ENCODE results near the gene LDLRAD4. TPM values are rescaled to one million over a fixed set of nuclear protein-coding genes. Genes with fewer than 3 reads are reported as not detected.

LDLRAD4 gene
- total and polyA plus RNA-seq, 9 of the 15 experiments (the other 6 are each of a cell fraction or from before 2014, with no cell fraction given), result 0.01 TPM; not detected in 8

DNA sequence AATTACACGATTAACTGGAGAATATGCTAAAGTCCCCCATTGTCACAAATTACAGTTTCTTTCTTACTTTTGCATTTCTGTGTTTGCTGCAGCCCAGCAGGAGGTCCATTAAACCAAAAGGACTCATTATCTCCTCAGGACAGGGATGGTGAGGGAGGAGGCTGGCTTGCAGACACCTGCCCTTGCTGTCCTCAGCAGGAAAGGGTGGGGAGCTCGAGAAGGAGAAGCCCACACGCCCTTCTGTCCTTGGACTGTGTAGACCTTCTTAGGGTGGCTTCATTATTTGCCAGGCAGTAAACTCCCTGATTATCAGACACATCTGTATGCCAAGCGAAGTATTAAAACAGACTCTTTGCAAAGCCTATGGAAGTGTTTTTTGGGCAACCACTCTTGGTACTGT lies 196.0 kb downstream of the LDLRAD4 start:
- Histone ChIP-seq H3K27ac (ENCODE audit: extremely low read depth, low read depth, low read length) (no peak overlapping the region), H3K9me3 (replicated peaks; ENCODE audit: control insufficient read depth, insufficient read depth, low read depth, low read length) (no peaks in the 10 kb centered on the region), H3K9ac (ENCODE audit: insufficient read depth in 1 of 2, low read depth in 2 of 2, low read length in 2 of 2) (no peak overlapping the region), H3K79me2 (ENCODE audit: control insufficient read depth, insufficient read depth, low read length) (no peaks in the 10 kb centered on the region), H3K36me3 (ENCODE audit: control insufficient read depth, insufficient read depth, low read length) (no peaks in the 10 kb centered on the region), H2AFZ (ENCODE audit: low read depth, low read length) (no peak overlapping the region), H3K9me1 (ENCODE audit: control insufficient read depth, insufficient read depth, low read length) (no peaks in the 10 kb centered on the region), H3K4me3 (no peak overlapping the region), H3K27me3 (ENCODE audit: control insufficient read depth in 2 of 2, insufficient read depth in 2 of 2, low read length in 2 of 2) (peaks cover 0 to under 1% of the 10 kb centered on the region in 2 experiments; a peak in 3 of 5 replicates), H3K4me1 (replicated peaks in 1 of 2; ENCODE audit: control insufficient read depth in 2 of 2, insufficient read depth in 2 of 2, low read length in 2 of 2) (no peaks in the 10 kb centered on the region; a peak in 1 of 5 replicates), H3K4me2 (ENCODE audit: insufficient read depth, low read length) (no peak overlapping the region), H4K20me1 (replicated peaks; ENCODE audit: control insufficient read depth, insufficient read depth, low read length) (no peaks in the 10 kb centered on the region)
- in situ Hi-C loops (cut with MboI) (no loop called here), intact Hi-C loops (cut with micrococcal nuclease) (no loop called here)
- FAIRE-seq (no peak), DNase-seq (ENCODE audit: extremely low read depth in 1 of 4, low spot score in 3 of 4) (no peak), ATAC-seq (no peak)
- 2% methylated on average over 4 of the region's 4 CpGs for WGBS (ENCODE audit: insufficient coverage, low coverage, missing lambda C conversion rate)
- ChIA-PET CTCF (ENCODE audit: low intra/inter-chr PET ratio) (no interaction called here), POLR2A (no interaction called here)
- BruUV-seq (replicated peaks), result no TSS peak
- TF ChIP-seq GATAD2B (IDR thresholded peaks at IDR 0.05; ENCODE audit: borderline replicate concordance), result no peak
- no peak for TF ChIP-seq GABPB2 (CRISPR knock-in tag; conservative IDR thresholded peaks at IDR 0.05)
- TF ChIP-seq TAF9B (IDR thresholded peaks at IDR 0.05; ENCODE audit: partially characterized antibody), result no peak
- no peak for TF ChIP-seq MAFK (IDR thresholded peaks at IDR 0.05; ENCODE audit: low read length)
- TF ChIP-seq HMGN3 (IDR thresholded peaks at IDR 0.05; ENCODE audit: borderline replicate concordance, extremely low read depth, insufficient read length, low read depth, low read length), result no peak
- TF ChIP-seq IFI16 (CRISPR knock-in tag; IDR thresholded peaks at IDR 0.05), result no peak
- TF ChIP-seq MTA3 (IDR thresholded peaks at IDR 0.05; ENCODE audit: borderline replicate concordance), result no peak
- TF ChIP-seq, protein P1, sequence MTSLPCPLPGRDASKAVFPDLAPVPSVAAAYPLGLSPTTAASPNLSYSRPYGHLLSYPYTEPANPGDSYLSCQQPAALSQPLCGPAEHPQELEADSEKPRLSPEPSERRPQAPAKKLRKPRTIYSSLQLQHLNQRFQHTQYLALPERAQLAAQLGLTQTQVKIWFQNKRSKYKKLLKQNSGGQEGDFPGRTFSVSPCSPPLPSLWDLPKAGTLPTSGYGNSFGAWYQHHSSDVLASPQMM (CRISPR knock-in tag; IDR thresholded peaks at IDR 0.05), result no peak

Data from K562 (cell line).